HL-60 (cell line): ENCODE results near the gene ZNF281.

Source experiments
- DNase-seq, 2 experiments: peaks; one replicate each; pipeline ENCODE4 v3.0.0-alpha.2; 2010 to 2020; ENCODE audit warnings: low read depth in 1 of 2, low spot score in 1 of 2
- H3K27ac ChIP-seq: fragments of 250-450 bp; sonication (Bioruptor Pico); replicated peaks from 2 replicates; pipeline ENCODE4 v1.5.1; 2020; ENCODE audit warnings: mild to moderate bottlenecking, moderate library complexity
- H3K27me3 ChIP-seq: fragments of 250-450 bp; sonication (Bioruptor Pico); 2 replicates; pipeline ENCODE4 v1.5.1; 2021; ENCODE audit warnings: mild to moderate bottlenecking, moderate library complexity; ENCODE audit not compliant: insufficient read depth, poor library complexity, severe bottlenecking
- H3K4me3 ChIP-seq: replicated peaks from 2 replicates; pipeline ENCODE4 v1.5.1; 2011; ENCODE audit warnings: mild to moderate bottlenecking, control low read depth, low read length; ENCODE audit not compliant: insufficient read depth
- GABPA ChIP-seq: IDR thresholded peaks from 2 replicates; pipeline ENCODE4 v1.6.1; 2012; ENCODE audit warnings: low read depth
- POLR2AphosphoS5 ChIP-seq: IDR thresholded peaks from 2 replicates; pipeline ENCODE4 v1.6.1; 2012; ENCODE audit warnings: low read depth
- REST ChIP-seq: IDR thresholded peaks from 2 replicates; pipeline ENCODE4 v1.6.1; 2012; ENCODE audit warnings: low read depth; ENCODE audit not compliant: insufficient replicate concordance
- SPI1 ChIP-seq: IDR thresholded peaks from 2 replicates; pipeline ENCODE4 v1.6.1; 2012; ENCODE audit warnings: low read depth, mild to moderate bottlenecking, borderline replicate concordance
- TF ChIP-seq, protein P1 (sequence below): IDR thresholded peaks from one replicate; pipeline ENCODE4 v1.5.1; 2011; ENCODE audit warnings: low read length, control low read depth, inconsistent platforms; ENCODE audit not compliant: insufficient read depth

The ZNF281 gene

DNA sequence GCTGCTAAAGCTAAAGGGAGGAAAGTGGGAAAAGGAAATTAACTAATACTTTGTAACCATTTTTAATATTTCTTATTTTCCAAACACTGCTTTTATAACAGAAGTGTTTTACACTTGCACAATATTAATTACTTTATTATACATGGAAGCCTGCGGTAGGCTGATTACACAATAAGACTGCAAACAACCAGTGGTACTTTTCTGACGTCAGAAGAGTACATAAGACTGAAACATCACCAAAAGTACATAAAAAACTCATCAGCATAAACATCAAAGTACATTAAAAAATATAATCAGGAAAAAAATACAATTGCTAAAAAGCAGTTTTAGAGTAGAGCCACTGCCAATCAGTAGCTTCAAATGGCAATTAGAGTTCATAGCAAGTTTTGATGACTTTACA is 4.6 kb downstream of the ZNF281 start:
- peak in 1 of 2 experiments; percentile 70 for DNase-seq
- Histone ChIP-seq H3K27me3 (no peaks in the 10 kb centered on the region), H3K27ac (no peak overlapping the region), H3K4me3 (no peak overlapping the region; the same call in 1 of the 2 replicates)
- no peak for TF ChIP-seq POLR2AphosphoS5
- no peak for TF ChIP-seq REST
- TF ChIP-seq, protein P1, sequence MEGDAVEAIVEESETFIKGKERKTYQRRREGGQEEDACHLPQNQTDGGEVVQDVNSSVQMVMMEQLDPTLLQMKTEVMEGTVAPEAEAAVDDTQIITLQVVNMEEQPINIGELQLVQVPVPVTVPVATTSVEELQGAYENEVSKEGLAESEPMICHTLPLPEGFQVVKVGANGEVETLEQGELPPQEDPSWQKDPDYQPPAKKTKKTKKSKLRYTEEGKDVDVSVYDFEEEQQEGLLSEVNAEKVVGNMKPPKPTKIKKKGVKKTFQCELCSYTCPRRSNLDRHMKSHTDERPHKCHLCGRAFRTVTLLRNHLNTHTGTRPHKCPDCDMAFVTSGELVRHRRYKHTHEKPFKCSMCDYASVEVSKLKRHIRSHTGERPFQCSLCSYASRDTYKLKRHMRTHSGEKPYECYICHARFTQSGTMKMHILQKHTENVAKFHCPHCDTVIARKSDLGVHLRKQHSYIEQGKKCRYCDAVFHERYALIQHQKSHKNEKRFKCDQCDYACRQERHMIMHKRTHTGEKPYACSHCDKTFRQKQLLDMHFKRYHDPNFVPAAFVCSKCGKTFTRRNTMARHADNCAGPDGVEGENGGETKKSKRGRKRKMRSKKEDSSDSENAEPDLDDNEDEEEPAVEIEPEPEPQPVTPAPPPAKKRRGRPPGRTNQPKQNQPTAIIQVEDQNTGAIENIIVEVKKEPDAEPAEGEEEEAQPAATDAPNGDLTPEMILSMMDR: no peak
- no peak for TF ChIP-seq SPI1
- no peak for TF ChIP-seq GABPA

- Histone ChIP-seq H3K4me3 (no peak overlapping the region), H3K27ac (no peak overlapping the region), H3K27me3 (no peaks in the 10 kb centered on the region)
- TF ChIP-seq POLR2AphosphoS5 (no peak), GABPA (no peak), SPI1 (no peak)
- TF ChIP-seq, protein P1: no peak
- DNase-seq: no peak
Observed at GRCh38 chr1:200401708-200402107, 8.1 kb downstream of the ZNF281 start.

DNA sequence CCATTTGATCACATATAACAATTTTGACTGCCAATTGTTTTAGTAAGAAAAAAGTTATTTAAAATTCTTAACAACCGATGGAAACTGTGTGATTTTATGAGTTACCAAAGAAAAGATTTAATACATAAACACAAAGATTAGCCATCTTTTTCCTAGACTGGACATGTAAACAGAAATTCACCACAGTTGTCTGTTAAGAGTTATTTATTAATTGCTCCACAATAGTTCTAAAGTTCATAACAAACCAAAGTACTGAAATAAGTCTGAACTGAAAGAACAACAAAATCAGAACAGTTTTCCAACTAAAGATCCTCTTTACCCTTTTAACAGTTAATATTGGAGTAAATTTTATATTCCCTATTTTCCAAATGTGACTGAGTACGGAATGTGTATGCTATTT is 8.6 kb downstream of the ZNF281 start:
- no peak overlapping the region for H3K4me3 ChIP-seq
- TF ChIP-seq, protein P1: no peak
- TF ChIP-seq SPI1: no peak
- TF ChIP-seq POLR2AphosphoS5: no peak
- no peaks in the 10 kb centered on the region for H3K27me3 ChIP-seq
- DNase-seq: no peak
- H3K27ac ChIP-seq: no peak overlapping the region

DNA sequence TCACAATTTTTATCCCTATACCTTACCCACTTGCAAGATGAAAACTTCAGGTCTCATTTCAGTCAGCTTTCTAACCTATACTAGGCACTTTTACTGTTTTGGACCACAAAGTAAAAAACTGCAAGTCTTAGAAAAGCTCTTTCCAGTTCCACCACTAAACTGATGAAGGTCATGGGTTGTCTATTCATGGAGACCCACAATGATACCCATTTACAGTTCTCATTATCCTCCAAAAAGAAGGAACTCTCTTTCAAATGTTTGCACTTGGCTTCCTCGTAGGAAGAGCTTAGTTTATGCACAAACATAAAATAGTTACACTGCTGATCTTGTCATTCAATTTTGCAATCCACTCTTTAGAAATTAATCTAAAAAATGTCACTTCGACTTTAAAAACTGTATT is 9.3 kb downstream of the ZNF281 start:
- TF ChIP-seq SPI1: no peak
- TF ChIP-seq POLR2AphosphoS5: no peak
- no peak for TF ChIP-seq REST
- TF ChIP-seq, protein P1: no peak
- TF ChIP-seq GABPA: no peak
- Histone ChIP-seq H3K27me3 (no peaks in the 10 kb centered on the region), H3K4me3 (no peak overlapping the region), H3K27ac (no peak overlapping the region; the same call in 1 of the 2 replicates)
- no peak for DNase-seq
